ENCODE results near the gene ARSJ. TPM values are rescaled to one million over a fixed set of nuclear protein-coding genes. Genes with fewer than 3 reads are reported as not detected.

The ARSJ gene
- total RNA-seq, 1 experiment from 2014 or later, result 4.6 TPM

GRCh38 chr4:113969709-113970334, 9.6 kb downstream of the ARSJ start:
- Histone ChIP-seq H3K27ac (ENCODE audit: low read depth, low read length, poor library complexity, severe bottlenecking) (no peak overlapping the region), H3K9me3 (ENCODE audit: low read depth, low read length, poor library complexity, severe bottlenecking) (no peaks in the 10 kb centered on the region), H3K27me3 (replicated peaks; ENCODE audit: insufficient read depth, low read depth, low read length, poor library complexity) (no peaks in the 10 kb centered on the region), H3K4me3 (ENCODE audit: low read depth, low read length, poor library complexity, severe bottlenecking) (no peak overlapping the region), H3K4me1 (ENCODE audit: insufficient read depth, low read length, poor library complexity, severe bottlenecking) (peaks cover 27% of the 10 kb centered on the region), H3K36me3 (ENCODE audit: insufficient read depth, low read length, poor library complexity, severe bottlenecking) (no peaks in the 10 kb centered on the region)
- TF ChIP-seq, protein P1, sequence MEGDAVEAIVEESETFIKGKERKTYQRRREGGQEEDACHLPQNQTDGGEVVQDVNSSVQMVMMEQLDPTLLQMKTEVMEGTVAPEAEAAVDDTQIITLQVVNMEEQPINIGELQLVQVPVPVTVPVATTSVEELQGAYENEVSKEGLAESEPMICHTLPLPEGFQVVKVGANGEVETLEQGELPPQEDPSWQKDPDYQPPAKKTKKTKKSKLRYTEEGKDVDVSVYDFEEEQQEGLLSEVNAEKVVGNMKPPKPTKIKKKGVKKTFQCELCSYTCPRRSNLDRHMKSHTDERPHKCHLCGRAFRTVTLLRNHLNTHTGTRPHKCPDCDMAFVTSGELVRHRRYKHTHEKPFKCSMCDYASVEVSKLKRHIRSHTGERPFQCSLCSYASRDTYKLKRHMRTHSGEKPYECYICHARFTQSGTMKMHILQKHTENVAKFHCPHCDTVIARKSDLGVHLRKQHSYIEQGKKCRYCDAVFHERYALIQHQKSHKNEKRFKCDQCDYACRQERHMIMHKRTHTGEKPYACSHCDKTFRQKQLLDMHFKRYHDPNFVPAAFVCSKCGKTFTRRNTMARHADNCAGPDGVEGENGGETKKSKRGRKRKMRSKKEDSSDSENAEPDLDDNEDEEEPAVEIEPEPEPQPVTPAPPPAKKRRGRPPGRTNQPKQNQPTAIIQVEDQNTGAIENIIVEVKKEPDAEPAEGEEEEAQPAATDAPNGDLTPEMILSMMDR (conservative IDR thresholded peaks at IDR 0.05; ENCODE audit: low read depth, low read length), result no peak
- no peak for TF ChIP-seq EZH2 (IDR thresholded peaks at IDR 0.05; ENCODE audit: borderline replicate concordance, low read depth, low read length, poor library complexity, severe bottlenecking)
- CTCF ChIA-PET, result no interaction called here
- POLR2A ChIA-PET (ENCODE audit: low non-redundant PET), result no interaction called here
- BruUV-seq (replicated peaks), result no TSS peak
- DNase-seq (ENCODE audit: low spot score), result peak; percentile 57
- intact Hi-C loops (cut with micrococcal nuclease; ENCODE audit: unreplicated experiment), result no loop called here

DNA sequence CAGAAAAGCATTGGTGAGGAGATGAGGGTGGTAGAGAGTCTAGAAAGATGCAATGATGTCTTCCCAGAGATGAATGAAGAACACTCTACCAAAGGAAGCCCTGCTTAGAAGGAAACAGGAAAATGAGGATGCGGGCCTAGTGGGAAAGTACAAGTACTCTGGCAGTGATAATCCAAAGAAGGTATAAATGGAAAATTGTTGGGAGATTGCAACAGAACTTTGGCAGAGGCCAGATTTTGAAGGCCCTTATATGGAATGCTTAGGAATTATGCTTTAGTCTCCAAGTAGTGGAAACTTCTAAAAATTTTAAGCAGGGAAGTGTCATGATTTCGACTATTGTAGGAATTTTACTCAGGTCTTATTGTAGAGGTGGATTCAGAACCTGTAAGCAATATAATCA, 11.0 kb downstream of the ARSJ start:
- no peak for TF ChIP-seq EZH2 (IDR thresholded peaks at IDR 0.05; ENCODE audit: borderline replicate concordance, low read depth, low read length, poor library complexity, severe bottlenecking)
- TF ChIP-seq, protein P1 (conservative IDR thresholded peaks at IDR 0.05; ENCODE audit: low read depth, low read length), result no peak
- ChIA-PET POLR2A (ENCODE audit: low non-redundant PET) (no interaction called here), CTCF (no interaction called here)
- H3K4me1 ChIP-seq (ENCODE audit: insufficient read depth, low read length, poor library complexity, severe bottlenecking), result peaks cover 26% of the 10 kb centered on the region
- no peak overlapping the region for H3K4me3 ChIP-seq (ENCODE audit: low read depth, low read length, poor library complexity, severe bottlenecking)
- intact Hi-C loops (cut with micrococcal nuclease; ENCODE audit: unreplicated experiment), result no loop called here
- H3K9me3 ChIP-seq (ENCODE audit: low read depth, low read length, poor library complexity, severe bottlenecking), result peaks cover 5% of the 10 kb centered on the region
- no TSS peak for BruUV-seq (replicated peaks)
- no peak overlapping the region for H3K27ac ChIP-seq (ENCODE audit: low read depth, low read length, poor library complexity, severe bottlenecking)
- H3K27me3 ChIP-seq (replicated peaks; ENCODE audit: insufficient read depth, low read depth, low read length, poor library complexity), result no peaks in the 10 kb centered on the region
- DNase-seq (ENCODE audit: low spot score), result no peak
- no peaks in the 10 kb centered on the region for H3K36me3 ChIP-seq (ENCODE audit: insufficient read depth, low read length, poor library complexity, severe bottlenecking)

DNA sequence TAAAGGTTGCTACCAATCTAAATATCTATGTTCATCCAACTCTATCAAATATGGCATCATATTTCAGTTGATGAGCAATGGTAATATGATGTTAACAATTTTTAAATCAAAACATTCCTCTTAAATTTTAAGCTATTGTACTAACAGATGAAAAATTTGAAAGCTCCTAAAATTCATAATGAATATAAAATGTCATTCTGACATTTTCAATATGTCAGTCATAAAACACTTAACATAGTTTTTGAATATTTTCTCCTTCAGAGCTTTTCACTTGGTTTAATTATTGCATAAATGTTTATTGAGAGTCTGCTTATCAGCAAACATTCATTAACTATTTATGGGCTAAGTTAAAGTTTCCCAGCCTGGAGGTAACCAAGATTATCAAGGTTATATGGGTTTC, 11.8 kb downstream of the ARSJ start:
- TF ChIP-seq, protein P1 (conservative IDR thresholded peaks at IDR 0.05; ENCODE audit: low read depth, low read length), result no peak
- no peak for TF ChIP-seq EZH2 (IDR thresholded peaks at IDR 0.05; ENCODE audit: borderline replicate concordance, low read depth, low read length, poor library complexity, severe bottlenecking)
- H3K9me3 ChIP-seq (ENCODE audit: low read depth, low read length, poor library complexity, severe bottlenecking), result peaks cover 6% of the 10 kb centered on the region
- H3K4me1 ChIP-seq (ENCODE audit: insufficient read depth, low read length, poor library complexity, severe bottlenecking), result peaks cover 21% of the 10 kb centered on the region
- POLR2A ChIA-PET (ENCODE audit: low non-redundant PET), result no interaction called here
- no peak overlapping the region for H3K4me3 ChIP-seq (ENCODE audit: low read depth, low read length, poor library complexity, severe bottlenecking)
- no peaks in the 10 kb centered on the region for H3K27me3 ChIP-seq (replicated peaks; ENCODE audit: insufficient read depth, low read depth, low read length, poor library complexity)
- no TSS peak for BruUV-seq (replicated peaks)
- DNase-seq (ENCODE audit: low spot score), result no peak
- intact Hi-C loops (cut with micrococcal nuclease; ENCODE audit: unreplicated experiment), result no loop called here
- CTCF ChIA-PET, result no interaction called here
- no peak overlapping the region for H3K27ac ChIP-seq (ENCODE audit: low read depth, low read length, poor library complexity, severe bottlenecking)
- no peaks in the 10 kb centered on the region for H3K36me3 ChIP-seq (ENCODE audit: insufficient read depth, low read length, poor library complexity, severe bottlenecking)
